ENCODE results near the gene GABPA. TPM values are rescaled to one million over a fixed set of nuclear protein-coding genes. Genes with fewer than 3 reads are reported as not detected.
A peak's percentile ranks its signal among the peaks of the same experiment; 100 is the strongest.

Gene GABPA
- polyA plus RNA-seq, 3 donors = 7.1 to 20.1 (median 12.9) TPM

DNA sequence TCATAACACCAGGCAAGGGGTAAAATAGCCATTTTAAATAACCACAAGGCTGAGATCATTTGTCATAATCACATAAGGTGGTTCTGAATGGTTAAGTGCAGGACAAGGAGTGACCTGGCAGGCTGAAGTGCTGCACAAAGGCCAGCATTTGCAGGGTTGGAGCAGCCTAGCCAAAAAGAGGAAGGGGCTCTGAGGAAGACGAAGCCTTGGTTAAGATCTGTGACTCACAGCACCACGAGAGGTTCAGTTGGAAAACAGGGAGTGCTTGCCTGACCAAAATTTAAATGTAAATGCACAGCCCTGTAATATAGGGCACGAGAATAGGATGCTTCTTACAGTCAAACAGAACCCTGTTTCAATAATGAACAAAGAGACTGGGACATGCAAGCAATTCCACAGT lies 12.1 kb upstream of the GABPA start:
- H3K9ac ChIP-seq (ENCODE audit: insufficient read depth, low read length, poor library complexity, severe bottlenecking) = no peak overlapping the region
- intact Hi-C loops (cut with micrococcal nuclease) = no loop called here
- no peak overlapping the region for H3K4me3 ChIP-seq (replicated peaks in 1 of 3; ENCODE audit: low read depth in 2 of 3, low read length in 3 of 3)
- TF ChIP-seq, protein P1, sequence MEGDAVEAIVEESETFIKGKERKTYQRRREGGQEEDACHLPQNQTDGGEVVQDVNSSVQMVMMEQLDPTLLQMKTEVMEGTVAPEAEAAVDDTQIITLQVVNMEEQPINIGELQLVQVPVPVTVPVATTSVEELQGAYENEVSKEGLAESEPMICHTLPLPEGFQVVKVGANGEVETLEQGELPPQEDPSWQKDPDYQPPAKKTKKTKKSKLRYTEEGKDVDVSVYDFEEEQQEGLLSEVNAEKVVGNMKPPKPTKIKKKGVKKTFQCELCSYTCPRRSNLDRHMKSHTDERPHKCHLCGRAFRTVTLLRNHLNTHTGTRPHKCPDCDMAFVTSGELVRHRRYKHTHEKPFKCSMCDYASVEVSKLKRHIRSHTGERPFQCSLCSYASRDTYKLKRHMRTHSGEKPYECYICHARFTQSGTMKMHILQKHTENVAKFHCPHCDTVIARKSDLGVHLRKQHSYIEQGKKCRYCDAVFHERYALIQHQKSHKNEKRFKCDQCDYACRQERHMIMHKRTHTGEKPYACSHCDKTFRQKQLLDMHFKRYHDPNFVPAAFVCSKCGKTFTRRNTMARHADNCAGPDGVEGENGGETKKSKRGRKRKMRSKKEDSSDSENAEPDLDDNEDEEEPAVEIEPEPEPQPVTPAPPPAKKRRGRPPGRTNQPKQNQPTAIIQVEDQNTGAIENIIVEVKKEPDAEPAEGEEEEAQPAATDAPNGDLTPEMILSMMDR (IDR thresholded peaks at IDR 0.05) = no peak
- no peaks in the 10 kb centered on the region for H4K20me1 ChIP-seq (ENCODE audit: insufficient read depth, low read length)
- H3K27me3 ChIP-seq (ENCODE audit: control insufficient read depth in 2 of 2, insufficient read depth in 2 of 2, low read length in 2 of 2) = no peaks in the 10 kb centered on the region
- no peaks in the 10 kb centered on the region for H3K9me3 Mint-ChIP-seq
- H3K4me3 Mint-ChIP-seq = no peak overlapping the region
- no peaks in the 10 kb centered on the region for H3K9me3 ChIP-seq (replicated peaks in 1 of 2; ENCODE audit: control insufficient read depth in 1 of 2, insufficient read depth in 1 of 2, low read length in 2 of 2)
- H2AFZ ChIP-seq (ENCODE audit: insufficient read depth, low read depth, low read length, poor library complexity, severe bottlenecking) = no peak overlapping the region
- H3K27me3 Mint-ChIP-seq (ENCODE audit: low read depth in 3 of 3) = no peaks in the 10 kb centered on the region
- H3K36me3 ChIP-seq (replicated peaks in 1 of 2; ENCODE audit: control insufficient read depth in 1 of 2, insufficient read depth in 2 of 2, low read length in 2 of 2) = peaks cover 55 to 74% of the 10 kb centered on the region in 2 donors
- H3K4me1 ChIP-seq (ENCODE audit: control insufficient read depth in 1 of 2, insufficient read depth in 2 of 2, low read length in 2 of 2) = peaks cover 7 to 13% of the 10 kb centered on the region in 2 donors
- H3K79me2 ChIP-seq (ENCODE audit: insufficient read depth, low read length) = peaks cover 10% of the 10 kb centered on the region
- peaks cover 58 to 70% of the 10 kb centered on the region in 2 donors for H3K36me3 Mint-ChIP-seq
- H3K27ac ChIP-seq (ENCODE audit: low read depth in 1 of 2, low read length in 2 of 2) = peak overlapping the region in 1 of 2 donors; percentile 68
- peak; percentile 38 to 67 (median 38) for DNase-seq
- H3K4me2 ChIP-seq (replicated peaks; ENCODE audit: extremely low read depth, low read length, poor library complexity, severe bottlenecking) = no peak overlapping the region
- 0% methylated on average over 2 of the region's 3 CpGs for WGBS (ENCODE audit: insufficient coverage)
- H3K27ac Mint-ChIP-seq = peak overlapping the region in 6 of 7 donors; percentile 2 to 78 (median 50)
- peaks cover 21% of the 10 kb centered on the region for H3K4me1 Mint-ChIP-seq

DNA sequence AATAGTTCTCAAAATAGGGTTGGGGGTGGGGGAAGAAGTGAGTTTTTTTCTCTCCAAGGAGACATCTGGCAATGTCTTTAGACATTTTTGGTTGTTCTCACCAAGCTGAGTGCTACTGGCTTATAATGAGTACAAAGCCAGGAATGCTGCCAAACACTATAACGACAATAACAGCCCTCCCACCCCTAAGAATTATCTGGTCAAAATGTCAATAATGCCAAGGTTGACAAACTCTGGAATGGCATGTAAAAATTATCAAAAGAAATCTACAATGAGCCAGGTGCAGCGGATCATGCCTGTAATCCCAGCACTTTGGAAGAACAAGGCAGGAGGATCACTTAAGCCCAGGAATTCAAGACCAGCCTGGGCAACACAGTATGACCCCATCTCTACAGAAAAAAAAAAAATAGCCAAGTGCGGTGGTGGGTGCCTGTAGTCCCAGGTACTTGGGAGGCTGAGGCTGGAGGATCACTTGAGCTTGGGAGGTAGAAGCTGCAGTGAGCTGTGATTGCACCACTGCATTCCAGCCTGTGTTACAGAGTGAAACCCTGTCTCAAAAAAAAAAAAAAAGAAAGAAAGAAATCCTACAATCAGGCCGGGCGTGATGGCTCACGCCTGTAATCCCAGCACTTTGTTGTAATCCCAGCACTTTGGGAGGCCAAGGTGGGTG lies 2.5 kb upstream of the GABPA start:
- TF ChIP-seq, protein P1 (IDR thresholded peaks at IDR 0.05) = no peak

More for the DNA sequence above, 2.5 kb upstream of the GABPA start:
- Histone ChIP-seq H3K79me2 (ENCODE audit: insufficient read depth, low read length) (peaks cover 84% of the 10 kb centered on the region), H3K27me3 (ENCODE audit: control insufficient read depth in 2 of 2, insufficient read depth in 2 of 2, low read length in 2 of 2) (no peaks in the 10 kb centered on the region), H3K27ac (ENCODE audit: low read depth in 1 of 2, low read length in 2 of 2) (no peak overlapping the region), H3K9me3 (replicated peaks in 1 of 2; ENCODE audit: control insufficient read depth in 1 of 2, insufficient read depth in 1 of 2, low read length in 2 of 2) (no peaks in the 10 kb centered on the region), H4K20me1 (ENCODE audit: insufficient read depth, low read length) (peaks cover 31% of the 10 kb centered on the region), H3K4me1 (ENCODE audit: control insufficient read depth in 1 of 2, insufficient read depth in 2 of 2, low read length in 2 of 2) (peaks cover 20 to 30% of the 10 kb centered on the region in 2 donors), H3K9ac (ENCODE audit: insufficient read depth, low read length, poor library complexity, severe bottlenecking) (no peak overlapping the region), H3K36me3 (replicated peaks in 1 of 2; ENCODE audit: control insufficient read depth in 1 of 2, insufficient read depth in 2 of 2, low read length in 2 of 2) (peaks cover 28 to 31% of the 10 kb centered on the region in 2 donors), H3K4me3 (replicated peaks in 1 of 3; ENCODE audit: low read depth in 2 of 3, low read length in 3 of 3) (no peak overlapping the region), H3K4me2 (replicated peaks; ENCODE audit: extremely low read depth, low read length, poor library complexity, severe bottlenecking) (no peak overlapping the region), H2AFZ (ENCODE audit: insufficient read depth, low read depth, low read length, poor library complexity, severe bottlenecking) (no peak overlapping the region)
- no peak overlapping the region for H3K4me3 Mint-ChIP-seq
- intact Hi-C loops (cut with micrococcal nuclease) = loop anchor here in 1 of 2 donors (10.0 kb wide), 1 partner anchor 277 kb away; no protein-coding TSS in a partner anchor
- H3K27ac Mint-ChIP-seq = peak overlapping the region in 4 of 7 donors; percentile 10 to 53 (median 42)
- DNase-seq = no peak
- H3K4me1 Mint-ChIP-seq = peaks cover 27% of the 10 kb centered on the region
- H3K9me3 Mint-ChIP-seq = no peaks in the 10 kb centered on the region
- H3K36me3 Mint-ChIP-seq = peaks cover 29 to 43% of the 10 kb centered on the region in 2 donors
- no CpG with 5 or more reads among the region's 6 CpGs for WGBS (ENCODE audit: insufficient coverage)
- no peaks in the 10 kb centered on the region for H3K27me3 Mint-ChIP-seq (ENCODE audit: low read depth in 3 of 3)

All from CD14-positive monocyte (primary cell).